NB4 (cell line): ENCODE results near the gene USP7.

Experiments
- DNase-seq: peaks from one replicate; pipeline ENCODE4 v3.0.0; 2010; ENCODE audit warnings: low read depth
- H3K4me3 ChIP-seq: one replicate; pipeline ENCODE4 v1.5.1; 2011; ENCODE audit warnings: mild to moderate bottlenecking, low read depth, low read length, moderate library complexity
- CTCF ChIP-seq: IDR thresholded peaks from one replicate; pipeline ENCODE4 v1.5.1; 2012; ENCODE audit warnings: low read depth, low read length
- MAX ChIP-seq: IDR thresholded peaks from 2 replicates; pipeline ENCODE4 v1.6.1; 2011; ENCODE audit warnings: low read depth, low read length
- MYC ChIP-seq: IDR thresholded peaks from 2 replicates; pipeline ENCODE4 v1.6.1; 2011; ENCODE audit warnings: low read depth, low read length
- POLR2A ChIP-seq: IDR thresholded peaks from 2 replicates; pipeline ENCODE4 v1.6.1; 2011; ENCODE audit warnings: mild to moderate bottlenecking; ENCODE audit not compliant: insufficient read length; ENCODE audit errors: extremely low read depth

USP7 gene

GRCh38 chr16:8951447-8952280 lies 12.0 kb downstream of the USP7 start:
- TF ChIP-seq POLR2A (no peak), MYC (no peak), CTCF (no peak), MAX (no peak)
- DNase-seq, result no peak
- H3K4me3 ChIP-seq, result no peak overlapping the region

GRCh38 chr16:8950580-8951077 lies 13.1 kb downstream of the USP7 start:
- no peak overlapping the region for H3K4me3 ChIP-seq
- no peak for DNase-seq
- no peak for TF ChIP-seq POLR2A
- TF ChIP-seq CTCF, result no peak
- TF ChIP-seq MAX, result no peak
- TF ChIP-seq MYC, result no peak

GRCh38 chr16:8949536-8950418 lies 13.9 kb downstream of the USP7 start:
- DNase-seq, result no peak
- TF ChIP-seq CTCF (no peak), MYC (no peak), POLR2A (no peak), MAX (no peak)
- no peak overlapping the region for H3K4me3 ChIP-seq

- no peak for DNase-seq
- H3K4me3 ChIP-seq, result no peak overlapping the region
- TF ChIP-seq MYC (no peak), MAX (no peak), CTCF (no peak), POLR2A (no peak)
Measured at GRCh38 chr16:8948831-8949230, 14.9 kb downstream of the USP7 start.

- H3K4me3 ChIP-seq, result no peak overlapping the region
- DNase-seq, result no peak
- no peak for TF ChIP-seq MAX
- TF ChIP-seq POLR2A, result no peak
- no peak for TF ChIP-seq MYC
- no peak for TF ChIP-seq CTCF
Measured at GRCh38 chr16:8948069-8948593, 15.6 kb downstream of the USP7 start.
